Fibroblast of skin of back (primary cell): Measurements from ENCODE around the gene CDK8.
A peak's percentile ranks its signal among the peaks of the same experiment; 100 is the strongest.

Experiments
- DNase-seq: peaks from one replicate; pipeline ENCODE4 v3.0.0-alpha.2; 2013

The CDK8 gene

GRCh38 chr13:26386026-26386425, 132.1 kb downstream of the CDK8 start:
- no peak for DNase-seq

GRCh38 chr13:26390203-26390602, 136.3 kb downstream of the CDK8 start:
- DNase-seq: no peak

GRCh38 chr13:26400545-26400944, 146.6 kb downstream of the CDK8 start:
- no peak for DNase-seq

GRCh38 chr13:26401069-26401468, 147.1 kb downstream of the CDK8 start:
- no peak for DNase-seq

- DNase-seq: no peak
These were observed 147.7 kb downstream of the CDK8 start for GRCh38 chr13:26401578-26402021.

GRCh38 chr13:26406791-26407190, 152.9 kb downstream of the CDK8 start:
- DNase-seq: no peak

- DNase-seq: no peak
These were observed 157.3 kb downstream of the CDK8 start for GRCh38 chr13:26411206-26411605.

GRCh38 chr13:26412263-26412662, 158.3 kb downstream of the CDK8 start:
- DNase-seq: no peak

- DNase-seq: no peak
These were observed 159.2 kb downstream of the CDK8 start for GRCh38 chr13:26412936-26413716.

GRCh38 chr13:26420282-26420960, 166.5 kb downstream of the CDK8 start:
- no peak for DNase-seq

GRCh38 chr13:26422036-26422435, 168.1 kb downstream of the CDK8 start:
- no peak for DNase-seq

- peak; percentile 12 for DNase-seq
These were observed 169.7 kb downstream of the CDK8 start for GRCh38 chr13:26423629-26424028.

GRCh38 chr13:26424181-26424580, 170.3 kb downstream of the CDK8 start:
- DNase-seq: no peak

GRCh38 chr13:26425443-26426358, 171.8 kb downstream of the CDK8 start:
- peak; percentile 25 for DNase-seq

GRCh38 chr13:26433776-26434175, 179.8 kb downstream of the CDK8 start:
- no peak for DNase-seq

- no peak for DNase-seq
These were observed 181.2 kb downstream of the CDK8 start for GRCh38 chr13:26435171-26435570.

GRCh38 chr13:26435646-26436045, 181.7 kb downstream of the CDK8 start:
- no peak for DNase-seq

- no peak for DNase-seq
These were observed 183.0 kb downstream of the CDK8 start for GRCh38 chr13:26436914-26437313.

- no peak for DNase-seq
These were observed 186.2 kb downstream of the CDK8 start for GRCh38 chr13:26440111-26440510.

- no peak for DNase-seq
These were observed 187.5 kb downstream of the CDK8 start for GRCh38 chr13:26441476-26441875.

GRCh38 chr13:26442541-26442940, 188.6 kb downstream of the CDK8 start:
- DNase-seq: peak; percentile 58

- DNase-seq: no peak
These were observed 191.2 kb downstream of the CDK8 start for GRCh38 chr13:26445092-26445491.

GRCh38 chr13:26446751-26447150, 192.8 kb downstream of the CDK8 start:
- no peak for DNase-seq
